Hepatocyte (in vitro differentiated cells): ENCODE results near the gene EYA4.

Experiments used
- EZH2 ChIP-seq: fragments of 200-600 bp; sonication (generic); IDR thresholded peaks from 2 replicates; pipeline ENCODE4 v1.6.1; 2016; ENCODE audit warnings: antibody characterized with exemption, mild to moderate bottlenecking, borderline replicate concordance
- EZH2phosphoT487 ChIP-seq: fragments of 200-600 bp; sonication (generic); IDR thresholded peaks from one replicate; pipeline ENCODE4 v1.6.1; 2018; ENCODE audit warnings: antibody characterized with exemption, mild to moderate bottlenecking, low read depth, moderate library complexity; ENCODE audit not compliant: unreplicated experiment, severe bottlenecking
- TF ChIP-seq, protein P1 (sequence below): fragments of 200-600 bp; sonication (generic); IDR thresholded peaks from 2 replicates; pipeline ENCODE4 v1.5.1; 2016; ENCODE audit warnings: antibody characterized with exemption, mild to moderate bottlenecking; ENCODE audit not compliant: poor library complexity

DNA sequence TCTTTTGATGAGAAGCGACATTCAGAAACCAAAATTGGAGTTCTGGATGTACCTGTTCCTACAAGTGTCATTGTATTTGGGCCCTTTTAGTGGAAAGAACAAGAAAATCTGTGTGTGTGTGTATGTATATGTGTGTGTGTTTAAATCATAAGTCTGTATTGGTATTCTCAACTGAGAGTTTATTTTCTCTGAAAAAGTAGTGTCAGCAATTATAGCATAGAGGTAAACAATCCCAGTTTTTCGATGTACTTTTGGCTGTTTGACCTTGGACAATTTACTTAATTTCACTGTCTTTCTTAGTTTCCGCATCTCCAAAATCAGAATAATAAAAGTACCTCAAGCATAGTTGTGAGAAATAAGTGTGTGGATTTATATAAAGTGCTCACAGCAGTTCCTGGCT lies 57.2 kb downstream of the EYA4 start:
- TF ChIP-seq, protein P1, sequence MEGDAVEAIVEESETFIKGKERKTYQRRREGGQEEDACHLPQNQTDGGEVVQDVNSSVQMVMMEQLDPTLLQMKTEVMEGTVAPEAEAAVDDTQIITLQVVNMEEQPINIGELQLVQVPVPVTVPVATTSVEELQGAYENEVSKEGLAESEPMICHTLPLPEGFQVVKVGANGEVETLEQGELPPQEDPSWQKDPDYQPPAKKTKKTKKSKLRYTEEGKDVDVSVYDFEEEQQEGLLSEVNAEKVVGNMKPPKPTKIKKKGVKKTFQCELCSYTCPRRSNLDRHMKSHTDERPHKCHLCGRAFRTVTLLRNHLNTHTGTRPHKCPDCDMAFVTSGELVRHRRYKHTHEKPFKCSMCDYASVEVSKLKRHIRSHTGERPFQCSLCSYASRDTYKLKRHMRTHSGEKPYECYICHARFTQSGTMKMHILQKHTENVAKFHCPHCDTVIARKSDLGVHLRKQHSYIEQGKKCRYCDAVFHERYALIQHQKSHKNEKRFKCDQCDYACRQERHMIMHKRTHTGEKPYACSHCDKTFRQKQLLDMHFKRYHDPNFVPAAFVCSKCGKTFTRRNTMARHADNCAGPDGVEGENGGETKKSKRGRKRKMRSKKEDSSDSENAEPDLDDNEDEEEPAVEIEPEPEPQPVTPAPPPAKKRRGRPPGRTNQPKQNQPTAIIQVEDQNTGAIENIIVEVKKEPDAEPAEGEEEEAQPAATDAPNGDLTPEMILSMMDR, result no peak
- TF ChIP-seq EZH2 (no peak), EZH2phosphoT487 (no peak)
